Measurements from ENCODE around the gene LTBP2. TPM values are rescaled to one million over a fixed set of nuclear protein-coding genes. Genes with fewer than 3 reads are reported as not detected.
A peak's percentile ranks its signal among the peaks of the same experiment; 100 is the strongest.

The LTBP2 gene
- total RNA-seq, 1 donor: 210 TPM

- no peak for DNase-seq (ENCODE audit: low read depth)
- no peak for TF ChIP-seq CTCF (IDR thresholded peaks at IDR 0.05; ENCODE audit: insufficient read depth, low read depth, low read length)
- no peak overlapping the region for H3K4me3 ChIP-seq (ENCODE audit: low read depth, low read length)
Measured at GRCh38 chr14:74567646-74568379, 44.2 kb downstream of the LTBP2 start.

DNA sequence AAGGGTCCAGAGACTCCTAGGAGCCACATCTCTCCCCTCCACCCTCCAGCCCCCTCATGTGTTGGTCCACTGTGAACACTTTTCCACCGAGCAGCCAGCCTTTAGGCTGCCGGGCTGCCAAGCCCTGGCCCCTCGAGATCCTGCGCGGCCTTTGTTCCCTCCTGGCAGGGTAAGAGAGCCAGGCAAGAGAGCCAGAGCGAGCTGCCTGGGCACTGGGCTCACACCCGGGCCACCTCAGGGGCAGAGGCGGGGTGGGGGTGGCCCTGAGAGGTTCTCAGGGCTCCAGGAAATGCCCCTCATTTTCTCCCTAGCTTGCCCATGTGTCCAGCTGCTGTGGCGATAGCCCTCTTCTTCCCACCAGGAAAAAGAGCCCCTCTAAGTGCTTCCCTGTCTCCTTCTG, 44.8 kb downstream of the LTBP2 start:
- no peak overlapping the region for H3K4me3 ChIP-seq (ENCODE audit: low read depth, low read length)
- no peak for DNase-seq (ENCODE audit: low read depth)
- TF ChIP-seq CTCF (IDR thresholded peaks at IDR 0.05; ENCODE audit: insufficient read depth, low read depth, low read length): no peak

DNA sequence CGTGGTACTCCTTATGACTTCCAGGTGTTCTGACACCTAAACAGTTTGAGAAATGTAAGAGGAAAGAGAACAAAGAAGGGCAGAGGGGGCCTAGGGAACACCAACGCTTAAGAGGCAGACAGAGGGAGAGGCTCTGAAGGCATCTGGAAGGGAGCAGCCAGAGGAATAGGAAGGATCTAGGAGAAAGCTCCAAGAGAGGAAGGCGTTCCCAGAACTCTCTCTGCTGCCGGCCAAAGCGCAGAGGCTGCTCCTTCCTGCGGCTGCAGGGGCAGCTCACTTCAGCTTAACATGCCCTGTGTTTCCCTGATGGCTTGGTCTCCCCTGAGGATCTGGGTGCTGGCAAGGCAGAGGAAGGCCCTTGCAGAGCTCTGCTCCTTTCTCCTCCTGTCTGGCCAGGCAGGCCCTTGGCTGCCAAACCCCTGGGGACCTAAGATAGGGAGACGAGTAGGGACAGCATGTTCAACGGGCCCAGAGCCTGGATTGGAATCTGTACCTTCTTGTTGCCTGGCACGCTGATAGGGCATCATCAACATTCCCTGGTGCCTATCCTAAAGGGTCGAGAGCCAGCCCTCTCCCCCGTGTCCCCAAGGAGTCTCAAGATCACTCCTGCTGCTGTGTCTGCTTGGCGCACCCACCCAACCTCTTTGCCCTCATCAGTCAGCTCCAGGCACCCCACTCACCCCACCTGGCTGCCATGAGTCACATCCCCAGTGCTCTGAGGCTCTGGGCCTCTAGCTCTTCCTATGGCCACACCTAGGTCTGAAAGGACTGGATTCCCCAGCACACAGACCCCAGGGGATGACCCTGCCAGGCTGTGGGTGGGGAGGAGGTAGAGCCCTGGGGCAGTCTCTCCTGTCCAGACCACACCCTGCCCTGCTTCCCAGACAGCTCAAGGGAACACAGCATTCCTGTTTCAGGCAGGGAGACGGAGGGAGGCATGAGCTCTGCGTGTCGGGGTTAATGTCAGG, 45.6 kb downstream of the LTBP2 start:
- TF ChIP-seq CTCF (IDR thresholded peaks at IDR 0.05; ENCODE audit: insufficient read depth, low read depth, low read length): no peak
- peak; percentile 37 for DNase-seq (ENCODE audit: low read depth)
- no peak overlapping the region for H3K4me3 ChIP-seq (ENCODE audit: low read depth, low read length)

GRCh38 chr14:74563586-74564159, 48.4 kb downstream of the LTBP2 start:
- peak; percentile 26 for TF ChIP-seq CTCF (IDR thresholded peaks at IDR 0.05; ENCODE audit: insufficient read depth, low read depth, low read length)
- no peak overlapping the region for H3K4me3 ChIP-seq (ENCODE audit: low read depth, low read length)

DNA sequence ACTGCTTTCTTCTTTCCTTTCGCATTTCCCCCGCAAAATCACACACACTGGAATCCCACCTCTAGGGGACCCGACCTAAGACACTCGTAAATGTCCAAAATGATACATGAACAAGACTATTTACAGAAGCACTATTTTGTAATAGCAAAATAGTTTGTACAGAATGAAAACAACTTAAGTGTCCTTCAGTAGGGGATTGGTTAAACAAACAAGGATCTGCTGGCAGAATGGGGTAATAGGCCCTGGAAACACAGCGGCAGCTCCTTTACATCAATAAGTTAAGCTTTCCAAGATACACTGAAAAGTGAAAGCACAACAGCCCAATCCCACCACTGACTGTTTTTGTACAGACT, 48.8 kb downstream of the LTBP2 start:
- DNase-seq (ENCODE audit: low read depth): peak; percentile 98
- TF ChIP-seq CTCF (IDR thresholded peaks at IDR 0.05; ENCODE audit: insufficient read depth, low read depth, low read length): no peak
- H3K4me3 ChIP-seq (ENCODE audit: low read depth, low read length): peak overlapping the region; percentile 26

More at GRCh38 chr14:74563586-74564159, 48.4 kb downstream of the LTBP2 start:
- DNase-seq (ENCODE audit: low read depth): no peak

- TF ChIP-seq CTCF (IDR thresholded peaks at IDR 0.05; ENCODE audit: insufficient read depth, low read depth, low read length): peak; percentile 48
- peak overlapping the region; percentile 26 for H3K4me3 ChIP-seq (ENCODE audit: low read depth, low read length)
- DNase-seq (ENCODE audit: low read depth): peak; percentile 96
Measured at GRCh38 chr14:74562515-74563232, 49.4 kb downstream of the LTBP2 start.
